Kasumi-1 (cell line): Measurements from ENCODE around the gene VIPR2.

ENCODE experiments used
- DNase-seq, 2 experiments: peaks; one replicate each; lab custom pipeline; 2025; lab: John Stamatoyannopoulos, UW

The VIPR2 gene

DNA sequence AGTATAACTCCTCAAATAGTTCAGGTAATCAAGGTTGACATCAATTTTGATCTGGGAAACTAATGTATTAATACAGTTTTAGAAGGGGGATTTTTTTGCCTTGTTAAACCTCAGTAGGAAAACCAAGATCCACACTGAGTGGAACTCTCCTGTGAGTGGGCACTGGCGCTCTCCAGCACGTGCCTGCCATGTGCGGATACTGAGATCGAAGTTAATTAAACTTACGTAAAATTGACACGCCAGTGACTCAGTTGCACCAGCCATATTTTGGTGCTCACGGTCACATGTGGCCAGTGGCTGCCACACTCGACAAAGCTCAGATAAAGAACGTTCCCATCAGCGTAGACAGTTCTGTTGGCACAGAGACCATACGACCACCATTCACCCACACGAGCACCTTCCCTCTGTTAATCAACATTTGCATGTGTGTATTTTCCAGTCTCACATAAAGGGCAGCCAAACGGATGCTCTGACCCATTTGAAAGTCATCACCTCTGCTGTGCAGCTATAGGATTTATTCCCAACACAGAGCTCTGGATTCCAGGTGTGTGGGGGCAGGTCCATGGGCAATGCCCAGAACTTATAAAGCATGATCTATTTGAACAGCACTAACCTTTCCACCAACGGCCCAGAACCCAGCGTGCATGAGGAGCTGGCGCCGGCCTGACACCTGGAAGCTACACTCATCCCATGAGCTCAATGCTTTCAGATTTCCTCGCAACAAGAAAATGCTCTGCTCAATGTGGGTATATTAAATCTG, 77.7 kb downstream of the VIPR2 start:
- no peak for DNase-seq

DNA sequence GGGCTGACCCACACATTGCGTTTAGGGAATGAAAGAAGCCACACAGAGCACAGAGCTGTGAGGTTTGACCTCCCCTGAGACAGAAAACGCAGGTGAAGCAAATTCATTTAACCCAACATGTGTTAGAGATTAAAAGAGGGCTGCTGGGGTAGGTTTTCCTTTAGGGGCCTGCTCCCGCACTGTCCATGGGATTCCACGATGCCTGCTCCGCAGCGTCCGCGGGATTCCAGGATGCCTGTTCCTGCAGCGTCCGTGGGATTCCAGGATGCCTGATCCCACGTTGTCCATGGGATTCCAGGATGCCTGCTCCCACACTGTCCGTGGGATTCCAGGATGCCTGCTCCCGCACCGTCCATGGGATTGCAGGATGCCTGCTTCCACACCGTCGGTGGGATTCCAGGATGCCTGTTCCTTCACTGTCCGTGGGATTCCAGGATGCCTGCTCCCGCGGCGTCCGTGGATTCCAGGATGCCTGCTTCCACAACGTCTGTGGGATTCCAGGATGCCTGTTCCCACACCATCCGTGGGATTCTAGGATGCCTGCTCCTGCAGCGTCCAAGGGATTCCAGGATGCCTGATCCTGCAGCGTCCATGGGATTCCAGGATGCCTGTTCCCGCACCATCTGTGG, 78.7 kb downstream of the VIPR2 start:
- no peak for DNase-seq

- DNase-seq = no peak
Measured at GRCh38 chr7:159064816-159065510, 79.7 kb downstream of the VIPR2 start.

- DNase-seq = no peak
Measured at GRCh38 chr7:159064121-159064815, 80.4 kb downstream of the VIPR2 start.

- no peak for DNase-seq
Measured at GRCh38 chr7:159063046-159063840, 81.4 kb downstream of the VIPR2 start.

DNA sequence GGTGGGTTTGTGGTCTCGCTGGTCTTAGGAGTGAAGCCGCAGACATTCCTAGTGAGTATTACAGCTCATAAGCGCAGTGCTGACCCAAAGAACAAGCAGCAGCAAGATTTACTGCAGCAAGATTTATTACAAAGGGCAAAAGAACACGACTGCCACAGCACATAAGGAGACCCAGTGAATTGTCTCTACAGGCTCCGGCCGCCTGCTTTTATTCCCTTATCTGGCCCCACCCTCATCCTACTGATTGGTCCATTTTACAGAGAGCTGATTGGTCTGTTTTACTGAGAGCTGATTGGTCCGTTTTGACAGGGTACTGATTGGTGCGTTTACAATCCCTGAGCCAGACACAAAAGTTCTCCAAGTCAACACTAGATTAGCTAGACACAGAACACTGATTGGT, 82.1 kb downstream of the VIPR2 start:
- no peak for DNase-seq

- DNase-seq = no peak
Measured at GRCh38 chr7:159061674-159062212, 82.9 kb downstream of the VIPR2 start.

- DNase-seq = no peak
Measured at GRCh38 chr7:159061209-159061608, 83.5 kb downstream of the VIPR2 start.

DNA sequence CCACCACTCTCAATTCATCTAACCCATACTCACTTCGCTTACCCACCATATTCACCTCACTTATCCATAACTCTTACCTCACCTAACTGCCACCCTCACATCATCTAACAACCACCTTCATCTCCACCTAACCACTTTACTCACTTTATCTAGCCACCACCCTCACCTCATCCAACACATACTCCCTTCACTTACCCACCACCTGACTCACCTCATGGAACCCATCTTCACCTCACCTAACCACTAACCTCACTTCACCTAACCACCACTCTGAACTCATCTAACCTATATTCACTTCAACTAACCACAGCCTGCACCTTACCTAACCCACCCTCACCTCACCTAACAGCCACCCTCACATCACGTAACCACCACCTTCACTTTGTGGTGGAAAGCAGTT, 84.2 kb downstream of the VIPR2 start:
- DNase-seq = no peak

- no peak for DNase-seq
Measured at GRCh38 chr7:159059629-159060028, 85.0 kb downstream of the VIPR2 start.

GRCh38 chr7:159057647-159058046, 87.0 kb downstream of the VIPR2 start:
- no peak for DNase-seq

DNA sequence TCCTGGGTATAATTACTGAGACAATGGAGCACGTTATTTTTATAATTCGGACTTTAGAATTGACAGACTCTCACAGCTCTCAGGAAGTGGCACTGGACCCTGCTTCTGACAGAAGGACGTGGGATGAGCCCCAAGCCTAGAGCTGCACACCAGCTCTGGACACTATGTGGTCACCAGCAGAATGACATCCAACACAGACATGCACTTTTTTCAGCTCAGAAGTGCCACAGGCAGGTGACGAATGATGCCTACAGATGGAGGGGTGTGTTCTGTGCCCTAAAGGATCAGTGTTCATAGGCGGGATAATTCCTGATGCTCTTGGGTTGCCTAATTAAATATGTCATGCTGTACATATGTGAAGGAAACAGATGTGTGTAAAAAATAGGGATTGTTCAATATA, 87.9 kb downstream of the VIPR2 start:
- no peak for DNase-seq

- DNase-seq = no peak
Measured at GRCh38 chr7:159051916-159052315, 92.8 kb downstream of the VIPR2 start.

DNA sequence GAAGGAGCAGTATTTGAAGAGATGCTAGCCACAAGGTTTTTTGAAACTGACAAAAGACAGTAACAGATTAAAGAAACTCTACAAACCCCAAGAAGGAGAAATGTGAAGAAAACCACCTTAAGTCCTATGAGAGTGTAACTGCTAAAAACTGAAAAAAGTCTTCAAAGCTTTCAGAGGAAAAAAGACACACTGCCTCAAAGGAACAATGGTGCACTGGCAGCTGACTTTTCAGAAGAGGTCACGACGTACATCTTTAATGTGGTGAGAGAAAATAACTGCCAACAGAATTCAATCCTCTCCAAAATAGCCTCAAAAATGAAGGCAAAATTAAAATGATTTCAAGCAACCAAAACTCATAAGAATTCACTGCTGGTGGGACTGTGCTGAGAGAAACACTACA, 94.0 kb downstream of the VIPR2 start:
- DNase-seq = no peak

GRCh38 chr7:159049266-159050025, 95.2 kb downstream of the VIPR2 start:
- no peak for DNase-seq

DNA sequence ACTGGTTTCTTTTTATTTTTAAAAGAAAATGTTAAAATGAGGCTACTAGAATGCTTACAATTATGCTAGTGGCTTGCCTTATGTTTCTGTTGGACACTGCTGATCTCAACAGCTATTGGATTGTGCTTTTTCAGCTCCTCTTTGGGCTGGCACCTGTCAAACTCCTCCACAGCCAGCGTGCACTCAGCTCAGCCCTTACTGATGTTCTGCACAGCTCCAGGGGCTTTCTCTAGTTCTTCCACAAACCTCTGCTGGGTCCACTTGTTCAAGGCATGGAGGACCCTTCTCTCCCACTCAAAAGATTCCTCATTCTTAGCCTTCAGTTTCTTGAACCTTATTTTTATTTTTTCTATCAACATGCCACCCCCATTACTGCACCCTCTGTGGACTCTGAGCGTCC, 96.0 kb downstream of the VIPR2 start:
- no peak for DNase-seq

DNA sequence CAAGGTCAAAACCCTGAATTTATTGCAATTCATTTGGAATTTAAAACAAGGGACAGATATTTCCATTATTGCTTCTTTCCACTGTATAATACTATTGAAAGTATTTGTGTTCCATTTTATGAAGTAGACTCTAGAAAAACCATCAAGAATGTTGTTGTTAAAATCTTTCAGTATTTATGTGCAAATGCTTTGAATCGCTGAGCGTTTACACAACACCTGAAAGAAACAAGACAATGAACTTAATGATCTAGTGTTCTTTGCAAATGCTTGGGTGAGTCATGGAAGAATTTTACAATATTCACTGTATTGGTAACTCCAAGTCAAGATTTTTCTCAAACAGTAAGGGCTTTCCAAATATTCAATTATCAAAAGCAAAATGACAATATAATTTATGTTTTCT, 97.1 kb downstream of the VIPR2 start:
- no peak for DNase-seq

- no peak for DNase-seq
Measured at GRCh38 chr7:159046300-159046699, 98.4 kb downstream of the VIPR2 start.

DNA sequence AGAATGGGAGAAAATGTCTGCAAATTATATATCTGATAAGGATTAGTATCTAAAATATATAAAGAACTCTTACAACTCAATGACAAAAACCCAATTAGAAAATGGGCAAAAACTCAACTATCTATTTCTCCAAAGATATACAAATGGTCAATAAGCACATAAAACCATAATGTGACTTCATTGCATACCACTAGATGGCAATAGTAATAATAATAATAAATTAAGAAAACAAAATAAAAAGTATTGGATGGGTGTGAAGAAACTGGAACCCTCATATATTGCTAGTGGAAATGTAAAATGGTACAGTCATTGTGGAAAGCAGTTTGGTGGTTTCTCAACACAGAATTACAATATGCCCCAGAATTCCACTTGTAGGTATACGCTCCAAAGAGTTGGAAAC, 98.8 kb downstream of the VIPR2 start:
- no peak for DNase-seq

DNA sequence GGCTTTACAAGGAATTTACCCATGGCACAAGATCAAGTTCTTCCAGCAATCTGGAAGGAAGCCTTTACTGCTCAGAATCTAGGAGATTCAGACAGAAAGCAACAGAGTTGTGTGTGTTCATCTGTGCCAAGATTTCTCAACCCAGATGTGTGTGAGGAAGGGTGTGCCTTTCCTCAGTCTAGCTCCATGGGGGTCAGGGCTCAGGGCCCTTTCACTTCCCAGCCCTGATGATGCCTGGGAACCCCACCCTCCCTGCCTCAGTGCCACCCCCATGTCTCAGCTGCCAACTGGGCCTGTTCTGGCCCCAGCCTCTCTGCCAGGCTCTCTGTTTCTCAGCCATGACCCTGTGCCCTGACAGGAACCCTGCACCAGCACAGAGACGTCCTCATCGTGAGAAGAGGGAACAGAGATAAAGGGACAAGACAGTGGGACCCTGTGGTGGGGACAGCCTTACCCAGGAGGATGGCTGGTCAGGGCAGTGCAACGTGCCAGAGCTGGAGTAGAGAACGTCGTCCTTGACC, 102.0 kb downstream of the VIPR2 start:
- DNase-seq = no peak

DNA sequence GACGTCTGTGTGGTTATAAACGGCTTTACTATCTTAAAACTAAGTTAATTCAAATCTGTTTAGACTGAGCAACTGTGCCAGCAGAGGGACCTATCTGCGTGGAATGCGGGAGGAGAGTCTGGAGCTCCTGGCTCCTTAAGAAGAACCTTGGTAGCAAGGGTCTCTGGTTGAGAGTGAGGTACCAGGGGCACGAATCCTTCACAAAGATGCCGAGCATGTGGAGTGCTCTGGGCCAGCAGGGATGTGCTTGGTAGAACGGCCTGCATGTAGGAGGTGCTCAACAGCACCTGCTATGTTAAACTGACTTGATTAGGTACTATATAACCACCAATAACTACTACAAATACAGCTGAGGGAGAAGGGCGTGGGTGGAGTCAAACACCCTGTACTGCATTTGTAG, 102.6 kb downstream of the VIPR2 start:
- no peak for DNase-seq
